Stimulated activated CD8-positive, alpha-beta memory T cell treated with anti-CD3 and anti-CD28 coated beads, Interleukin-15, amount 100 ng/mL, for 1 hour (primary cell): ENCODE results near the gene ISG15.

Experiments
- DNase-seq: peaks from one replicate; pipeline ENCODE4 v3.0.0-alpha.2; 2020; ENCODE audit warnings: low read depth

ISG15 gene

GRCh38 chr1:1061682-1062345 is 48.5 kb downstream of the ISG15 start:
- no peak for DNase-seq

GRCh38 chr1:1062348-1063163 is 49.3 kb downstream of the ISG15 start:
- no peak for DNase-seq

- DNase-seq, result no peak
These were observed 50.1 kb downstream of the ISG15 start for GRCh38 chr1:1063261-1063944.
